ENCODE measurements around the gene PSMC1. TPM values are rescaled to one million over a fixed set of nuclear protein-coding genes. Genes with fewer than 3 reads are reported as not detected.

The PSMC1 gene
- total and polyA plus RNA-seq, 8 donors = 24.4 to 71.4 (median 37.2) TPM

DNA sequence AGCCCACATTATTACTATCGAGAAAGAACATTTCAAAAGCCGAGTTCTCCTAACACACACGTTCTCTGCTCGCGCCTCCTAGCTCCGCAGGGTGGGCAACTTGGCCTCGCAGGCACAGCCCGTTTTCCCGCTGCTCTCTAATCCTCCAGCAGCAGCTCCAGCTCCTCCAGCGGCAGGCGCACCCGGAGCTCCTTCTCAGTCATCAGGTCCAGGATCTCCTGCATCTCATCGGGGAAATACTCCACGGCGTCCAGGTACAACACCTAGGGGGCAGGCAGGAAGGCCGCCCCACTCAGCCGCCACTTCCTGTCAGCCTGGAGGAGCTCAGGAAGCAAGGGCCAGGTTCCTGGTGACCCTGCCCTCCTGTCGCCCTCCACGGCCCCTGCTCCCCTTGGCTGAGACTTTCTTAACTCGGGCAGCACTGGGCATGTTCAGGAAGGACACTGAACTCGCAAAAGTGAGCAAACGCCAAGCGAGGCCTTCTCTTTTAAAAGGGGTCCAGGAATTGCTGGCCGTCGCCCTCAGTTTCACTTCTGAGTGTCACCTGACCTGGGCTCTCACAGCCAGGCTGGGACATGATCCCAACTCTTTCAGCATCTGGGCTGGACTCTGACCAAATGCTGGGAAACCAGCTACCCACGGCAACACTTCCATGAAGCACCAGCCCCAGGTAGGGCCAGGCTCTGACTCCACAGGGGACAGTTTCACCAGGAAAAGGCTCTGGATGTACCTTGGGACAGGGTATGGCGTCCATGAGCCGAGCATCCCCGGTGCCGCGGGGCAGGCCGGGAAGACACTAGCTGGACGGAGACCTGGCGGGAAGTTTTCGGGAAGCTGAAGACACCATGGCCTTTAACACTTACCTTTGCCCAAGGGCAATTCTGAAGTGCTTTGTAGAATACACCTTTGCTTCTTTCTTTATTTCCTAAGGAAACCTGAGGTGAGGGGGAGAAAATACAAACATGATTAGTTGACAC, 22.1 kb downstream of the PSMC1 start:
- ATAC-seq (no peak), FAIRE-seq (no peak), DNase-seq (no peak)
- no peaks in the 10 kb centered on the region for H3K9me3 ChIP-seq
- H3K36me3 ChIP-seq = peaks cover 0 to 32% (median 10%) of the 10 kb centered on the region in 3 donors
- intact Hi-C loops (cut with DNase I) = no loop called here
- H3K27me3 ChIP-seq = no peaks in the 10 kb centered on the region
- H3K27ac ChIP-seq = no peak overlapping the region
- no peak overlapping the region for H3K4me3 ChIP-seq
- H3K4me1 ChIP-seq = no peaks in the 10 kb centered on the region
- no peak for TF ChIP-seq CTCF (IDR thresholded peaks at IDR 0.05)
- 89% methylated on average over 35 of the region's 35 CpGs for WGBS, 2 donors

DNA sequence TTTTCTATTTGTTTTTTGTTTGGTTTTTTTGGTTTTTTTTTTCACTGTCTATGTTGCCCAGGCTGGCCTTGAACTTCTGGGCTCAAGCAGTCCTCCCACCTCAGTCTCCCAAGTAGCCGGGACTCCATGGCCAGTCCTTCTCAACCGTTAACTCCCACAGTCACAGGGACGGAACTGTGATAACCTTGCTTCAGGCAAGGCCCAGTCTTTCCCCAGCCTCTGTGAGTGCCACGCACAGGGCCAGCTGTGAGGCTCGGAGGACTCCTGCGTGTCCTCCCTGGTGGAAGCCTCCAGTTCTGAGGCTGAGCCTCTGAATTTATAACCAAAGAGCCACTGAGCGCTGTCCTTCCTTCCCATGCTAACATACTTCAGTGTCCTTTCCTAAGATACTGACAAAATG, 23.7 kb downstream of the PSMC1 start:
- Histone ChIP-seq H3K36me3 (peaks cover 0 to 32% (median 10%) of the 10 kb centered on the region in 3 donors), H3K9me3 (no peaks in the 10 kb centered on the region), H3K4me3 (no peak overlapping the region), H3K27ac (no peak overlapping the region), H3K4me1 (no peaks in the 10 kb centered on the region), H3K27me3 (no peaks in the 10 kb centered on the region)
- no peak for ATAC-seq
- no peak for FAIRE-seq
- intact Hi-C loops (cut with DNase I) = no loop called here
- 93 to 94% methylated on average over 7 of the region's 7 CpGs for WGBS, 2 donors
- TF ChIP-seq CTCF (IDR thresholded peaks at IDR 0.05) = no peak
- no peak for DNase-seq

- no peaks in the 10 kb centered on the region for H3K9me3 ChIP-seq
- intact Hi-C loops (cut with DNase I) = no loop called here
- H3K4me3 ChIP-seq = no peak overlapping the region
- no peak overlapping the region for H3K27ac ChIP-seq
- no peaks in the 10 kb centered on the region for H3K4me1 ChIP-seq
- 86% methylated on average over 8 of the region's 8 CpGs for WGBS, 2 donors
- no peaks in the 10 kb centered on the region for H3K27me3 ChIP-seq
- FAIRE-seq (no peak), DNase-seq (no peak), ATAC-seq (no peak)
- peaks cover 0 to 42% (median 13%) of the 10 kb centered on the region in 3 donors for H3K36me3 ChIP-seq
- TF ChIP-seq CTCF (IDR thresholded peaks at IDR 0.05) = no peak
Measured at GRCh38 chr14:90281261-90281660, 24.9 kb downstream of the PSMC1 start.

GRCh38 chr14:90281756-90282155, 25.4 kb downstream of the PSMC1 start:
- Histone ChIP-seq H3K27me3 (no peaks in the 10 kb centered on the region), H3K36me3 (peaks cover 0 to 45% (median 13%) of the 10 kb centered on the region in 3 donors), H3K9me3 (no peaks in the 10 kb centered on the region), H3K4me3 (no peak overlapping the region), H3K27ac (no peak overlapping the region), H3K4me1 (no peaks in the 10 kb centered on the region)
- TF ChIP-seq CTCF (IDR thresholded peaks at IDR 0.05) = no peak
- ATAC-seq (no peak), DNase-seq (no peak), FAIRE-seq (no peak)
- intact Hi-C loops (cut with DNase I) = no loop called here

GRCh38 chr14:90287791-90288190, 31.4 kb downstream of the PSMC1 start:
- no peak for TF ChIP-seq CTCF (IDR thresholded peaks at IDR 0.05)
- FAIRE-seq (no peak), DNase-seq (peak in 1 of 6 donors; percentile 66), ATAC-seq (peak in 2 of 4 donors; percentile 47 to 49)
- Histone ChIP-seq H3K9me3 (no peaks in the 10 kb centered on the region), H3K4me1 (no peaks in the 10 kb centered on the region), H3K4me3 (no peak overlapping the region), H3K27ac (no peak overlapping the region), H3K27me3 (no peaks in the 10 kb centered on the region), H3K36me3 (peaks cover 0 to 47% (median 13%) of the 10 kb centered on the region in 3 donors)
- WGBS, 2 donors = 72 to 76% methylated on average over 14 of the region's 14 CpGs
- intact Hi-C loops (cut with DNase I) = no loop called here
